Measurements from ENCODE around the gene MDP1. TPM values are rescaled to one million over a fixed set of nuclear protein-coding genes. Genes with fewer than 3 reads are reported as not detected.
"Not testable (repeated sequence)": the region's sequence is repeated elsewhere in the genome, so short reads cannot be mapped to it uniquely, and the experiment has no call there.

The MDP1 gene
- total RNA-seq, 1 experiment from 2014 or later = 23.5 TPM

GRCh38 chr14:24207625-24208024 lies 8.2 kb downstream of the MDP1 start:
- DNase-seq (ENCODE audit: low read depth) = no peak
- in situ Hi-C loops (cut with HindIII; ENCODE audit: low pct_unique_long_range_greater_than_20kb, low sequenced_read_pairs) = no loop called here

- in situ Hi-C loops (cut with HindIII; ENCODE audit: low pct_unique_long_range_greater_than_20kb, low sequenced_read_pairs) = no loop called here
- DNase-seq (ENCODE audit: low read depth) = no peak
Measured at GRCh38 chr14:24207104-24207551, 8.7 kb downstream of the MDP1 start.

- no peak for DNase-seq (ENCODE audit: low read depth)
- in situ Hi-C loops (cut with HindIII; ENCODE audit: low pct_unique_long_range_greater_than_20kb, low sequenced_read_pairs) = no loop called here
Measured at GRCh38 chr14:24206260-24207103, 9.4 kb downstream of the MDP1 start.

- in situ Hi-C loops (cut with HindIII; ENCODE audit: low pct_unique_long_range_greater_than_20kb, low sequenced_read_pairs) = no loop called here
- DNase-seq (ENCODE audit: low read depth) = no peak
Measured at GRCh38 chr14:24204163-24205146, 11.4 kb downstream of the MDP1 start.

GRCh38 chr14:24203249-24203886 lies 12.5 kb downstream of the MDP1 start:
- DNase-seq (ENCODE audit: low read depth); in situ Hi-C loops (cut with HindIII; ENCODE audit: low pct_unique_long_range_greater_than_20kb, low sequenced_read_pairs): not testable (repeated sequence)

- in situ Hi-C loops (cut with HindIII; ENCODE audit: low pct_unique_long_range_greater_than_20kb, low sequenced_read_pairs); DNase-seq (ENCODE audit: low read depth): not testable (repeated sequence)
Measured at GRCh38 chr14:24202538-24202937, 13.3 kb downstream of the MDP1 start.

- no peak for DNase-seq (ENCODE audit: low read depth)
- in situ Hi-C loops (cut with HindIII; ENCODE audit: low pct_unique_long_range_greater_than_20kb, low sequenced_read_pairs) = no loop called here
Measured at GRCh38 chr14:24198814-24199524, 16.9 kb downstream of the MDP1 start.

GRCh38 chr14:24197056-24197450 lies 18.8 kb downstream of the MDP1 start:
- in situ Hi-C loops (cut with HindIII; ENCODE audit: low pct_unique_long_range_greater_than_20kb, low sequenced_read_pairs) = no loop called here
- DNase-seq (ENCODE audit: low read depth) = no peak

- in situ Hi-C loops (cut with HindIII; ENCODE audit: low pct_unique_long_range_greater_than_20kb, low sequenced_read_pairs) = no loop called here
- DNase-seq (ENCODE audit: low read depth) = peak; percentile 23
Measured at GRCh38 chr14:24196071-24197055, 19.5 kb downstream of the MDP1 start.

GRCh38 chr14:24195186-24196070 lies 20.4 kb downstream of the MDP1 start, which contains the start of gene TM9SF1:
TM9SF1 (minus strand) TSS chr14:24195441; CDS start chr14:24195019, 422 bp downstream.
- in situ Hi-C loops (cut with HindIII; ENCODE audit: low pct_unique_long_range_greater_than_20kb, low sequenced_read_pairs) = no loop called here
- peak; percentile 81 for DNase-seq (ENCODE audit: low read depth)

- DNase-seq (ENCODE audit: low read depth) = no peak
- in situ Hi-C loops (cut with HindIII; ENCODE audit: low pct_unique_long_range_greater_than_20kb, low sequenced_read_pairs) = no loop called here
Measured at GRCh38 chr14:24194873-24195185, 21.0 kb downstream of the MDP1 start.

GRCh38 chr14:24194186-24194872 lies 21.5 kb downstream of the MDP1 start:
- no peak for DNase-seq (ENCODE audit: low read depth)
- in situ Hi-C loops (cut with HindIII; ENCODE audit: low pct_unique_long_range_greater_than_20kb, low sequenced_read_pairs) = no loop called here

GRCh38 chr14:24192933-24193332 lies 22.9 kb downstream of the MDP1 start:
- in situ Hi-C loops (cut with HindIII; ENCODE audit: low pct_unique_long_range_greater_than_20kb, low sequenced_read_pairs) = no loop called here
- no peak for DNase-seq (ENCODE audit: low read depth)

GRCh38 chr14:24190416-24190815 lies 25.4 kb downstream of the MDP1 start:
- no peak for DNase-seq (ENCODE audit: low read depth)
- in situ Hi-C loops (cut with HindIII; ENCODE audit: low pct_unique_long_range_greater_than_20kb, low sequenced_read_pairs) = no loop called here

- in situ Hi-C loops (cut with HindIII; ENCODE audit: low pct_unique_long_range_greater_than_20kb, low sequenced_read_pairs) = no loop called here
- DNase-seq (ENCODE audit: low read depth) = no peak
Measured at GRCh38 chr14:24189460-24189859, 26.4 kb downstream of the MDP1 start.

- DNase-seq (ENCODE audit: low read depth) = no peak
- in situ Hi-C loops (cut with HindIII; ENCODE audit: low pct_unique_long_range_greater_than_20kb, low sequenced_read_pairs) = no loop called here
Measured at GRCh38 chr14:24189059-24189375, 26.8 kb downstream of the MDP1 start.

Measured in Caki2 (cell line).